Nephron progenitor cell (in vitro differentiated cells): Measurements from ENCODE around the gene RNU6-9.
A peak's percentile ranks its signal among the peaks of the same experiment; 100 is the strongest.

Experiments used
- DNase-seq: peaks from one replicate; pipeline ENCODE4 v3.0.0; 2021
- H3K27ac Mint-ChIP-seq: 2 replicates; pipeline ENCODE4 v1.8.0; 2021; ENCODE audit warnings: mild to moderate bottlenecking, moderate library complexity, mixed read lengths
- H3K27me3 Mint-ChIP-seq: 2 replicates; pipeline ENCODE4 v1.8.0; 2021; ENCODE audit warnings: mild to moderate bottlenecking, low read depth, mixed read lengths; ENCODE audit not compliant: poor library complexity
- H3K36me3 Mint-ChIP-seq: 2 replicates; pipeline ENCODE4 v1.8.0; 2021; ENCODE audit warnings: low read depth, mixed read lengths
- H3K4me1 Mint-ChIP-seq: 2 replicates; pipeline ENCODE4 v1.8.0; 2021; ENCODE audit warnings: mixed read lengths
- H3K4me3 Mint-ChIP-seq: 2 replicates; pipeline ENCODE4 v1.8.0; 2021; ENCODE audit warnings: mild to moderate bottlenecking, moderate library complexity, mixed read lengths
- H3K9me3 Mint-ChIP-seq: 2 replicates; pipeline ENCODE4 v1.8.0; 2021; ENCODE audit warnings: mild to moderate bottlenecking, moderate library complexity, mixed read lengths
- TF ChIP-seq, protein P1 (sequence below): fragments of 200-600 bp; sonication (generic); IDR thresholded peaks from 2 replicates; pipeline ENCODE4 v1.5.0; 2021; ENCODE audit warnings: antibody characterized with exemption

RNU6-9 gene

DNA sequence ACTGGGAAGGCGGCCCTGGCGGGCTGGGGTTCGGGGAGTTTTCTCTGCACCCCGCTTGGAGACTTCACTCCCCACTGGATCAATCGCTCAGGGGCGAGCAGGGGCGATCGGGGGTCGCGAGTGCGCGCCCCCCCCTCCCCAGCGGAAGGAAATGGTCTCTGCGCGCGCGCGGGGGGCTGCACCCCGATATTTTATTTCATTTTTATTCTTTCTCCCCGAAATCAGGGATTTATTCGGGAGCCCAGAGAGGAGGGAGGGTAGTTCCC is 33.0 kb downstream of the RNU6-9 start:
- peaks cover 20% of the 10 kb centered on the region for H3K4me1 Mint-ChIP-seq

DNA sequence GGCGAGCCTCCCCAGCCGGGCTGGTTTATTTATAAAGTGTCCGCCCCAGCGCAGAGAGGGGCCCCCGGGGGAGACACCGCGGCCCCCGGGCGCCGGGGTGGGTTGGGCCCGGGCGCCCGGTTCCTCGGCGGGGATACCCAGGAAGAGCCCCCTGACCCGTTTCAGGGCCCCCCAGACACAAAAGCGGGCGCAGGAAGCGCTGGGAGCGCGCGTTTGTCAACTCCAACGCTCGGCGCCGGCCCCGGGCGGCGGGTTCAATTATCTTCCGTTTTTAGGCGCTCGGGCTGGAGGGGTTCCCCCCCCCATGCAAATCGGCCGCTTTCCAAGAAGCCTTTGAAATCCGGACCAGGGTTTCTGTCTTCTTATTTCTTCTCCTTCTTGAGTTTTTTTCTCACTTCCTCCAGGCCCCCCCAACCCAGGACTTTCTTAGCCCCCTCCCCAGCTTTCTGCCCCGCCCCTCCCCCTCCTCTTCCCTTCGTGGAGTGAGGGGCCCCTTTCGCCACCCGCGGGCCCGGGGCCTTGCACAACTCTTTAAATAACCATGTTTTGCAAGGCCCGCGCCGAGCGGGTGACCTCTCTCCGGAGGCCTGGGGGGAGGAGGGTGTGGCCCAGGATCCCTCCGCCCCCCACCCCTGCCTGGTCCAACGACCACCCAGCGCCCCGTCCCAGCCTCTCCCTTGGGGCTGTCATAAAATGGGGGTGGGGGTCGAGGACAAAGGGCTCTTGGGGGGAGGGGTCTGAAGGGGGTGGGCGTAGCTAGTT is 33.5 kb downstream of the RNU6-9 start:
- peak overlapping the region; percentile 89 for H3K4me3 Mint-ChIP-seq
- H3K36me3 Mint-ChIP-seq, result peaks cover 14% of the 10 kb centered on the region
- peaks cover 19% of the 10 kb centered on the region for H3K4me1 Mint-ChIP-seq
- TF ChIP-seq, protein P1, sequence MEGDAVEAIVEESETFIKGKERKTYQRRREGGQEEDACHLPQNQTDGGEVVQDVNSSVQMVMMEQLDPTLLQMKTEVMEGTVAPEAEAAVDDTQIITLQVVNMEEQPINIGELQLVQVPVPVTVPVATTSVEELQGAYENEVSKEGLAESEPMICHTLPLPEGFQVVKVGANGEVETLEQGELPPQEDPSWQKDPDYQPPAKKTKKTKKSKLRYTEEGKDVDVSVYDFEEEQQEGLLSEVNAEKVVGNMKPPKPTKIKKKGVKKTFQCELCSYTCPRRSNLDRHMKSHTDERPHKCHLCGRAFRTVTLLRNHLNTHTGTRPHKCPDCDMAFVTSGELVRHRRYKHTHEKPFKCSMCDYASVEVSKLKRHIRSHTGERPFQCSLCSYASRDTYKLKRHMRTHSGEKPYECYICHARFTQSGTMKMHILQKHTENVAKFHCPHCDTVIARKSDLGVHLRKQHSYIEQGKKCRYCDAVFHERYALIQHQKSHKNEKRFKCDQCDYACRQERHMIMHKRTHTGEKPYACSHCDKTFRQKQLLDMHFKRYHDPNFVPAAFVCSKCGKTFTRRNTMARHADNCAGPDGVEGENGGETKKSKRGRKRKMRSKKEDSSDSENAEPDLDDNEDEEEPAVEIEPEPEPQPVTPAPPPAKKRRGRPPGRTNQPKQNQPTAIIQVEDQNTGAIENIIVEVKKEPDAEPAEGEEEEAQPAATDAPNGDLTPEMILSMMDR, result no peak
- peak; percentile 71 for DNase-seq
- H3K27ac Mint-ChIP-seq, result peak overlapping the region; percentile 59
- H3K27me3 Mint-ChIP-seq, result peaks cover 13% of the 10 kb centered on the region
- H3K9me3 Mint-ChIP-seq, result no peaks in the 10 kb centered on the region

More for the DNA sequence above, 33.0 kb downstream of the RNU6-9 start:
- peak overlapping the region; percentile 78 for H3K4me3 Mint-ChIP-seq
- TF ChIP-seq, protein P1, result no peak
- no peaks in the 10 kb centered on the region for H3K9me3 Mint-ChIP-seq
- no peak for DNase-seq
- H3K27ac Mint-ChIP-seq, result no peak overlapping the region
- peaks cover 18% of the 10 kb centered on the region for H3K27me3 Mint-ChIP-seq
- H3K36me3 Mint-ChIP-seq, result peaks cover 14% of the 10 kb centered on the region

DNA sequence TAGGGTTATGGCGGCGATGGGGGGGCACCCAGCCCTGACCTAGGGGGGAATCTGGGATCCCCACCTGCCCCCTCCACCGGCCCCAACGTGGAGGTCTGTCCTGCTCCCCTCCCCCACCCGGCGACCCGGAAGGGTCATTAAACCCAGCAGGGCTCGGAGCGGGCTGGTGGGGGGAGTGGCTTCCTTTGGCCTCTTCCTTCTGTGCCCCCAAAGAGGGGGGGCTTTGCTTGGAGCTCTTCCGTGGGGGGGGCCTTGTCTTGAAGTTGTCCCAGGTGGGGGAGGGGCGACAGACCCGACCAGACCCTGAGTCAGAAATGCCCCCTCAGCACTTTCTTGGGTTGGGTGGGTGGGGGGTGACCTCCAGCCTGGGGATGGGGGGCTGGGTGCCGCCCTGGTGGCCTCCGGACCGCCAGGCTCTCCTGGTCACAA is 34.1 kb downstream of the RNU6-9 start:
- H3K27ac Mint-ChIP-seq, result peak overlapping the region; percentile 45
- peaks cover 21% of the 10 kb centered on the region for H3K4me1 Mint-ChIP-seq
- H3K4me3 Mint-ChIP-seq, result peak overlapping the region; percentile 89
- H3K27me3 Mint-ChIP-seq, result peaks cover 7% of the 10 kb centered on the region
- TF ChIP-seq, protein P1, result no peak
- no peaks in the 10 kb centered on the region for H3K9me3 Mint-ChIP-seq
- peaks cover 14% of the 10 kb centered on the region for H3K36me3 Mint-ChIP-seq
- peak; percentile 75 for DNase-seq

DNA sequence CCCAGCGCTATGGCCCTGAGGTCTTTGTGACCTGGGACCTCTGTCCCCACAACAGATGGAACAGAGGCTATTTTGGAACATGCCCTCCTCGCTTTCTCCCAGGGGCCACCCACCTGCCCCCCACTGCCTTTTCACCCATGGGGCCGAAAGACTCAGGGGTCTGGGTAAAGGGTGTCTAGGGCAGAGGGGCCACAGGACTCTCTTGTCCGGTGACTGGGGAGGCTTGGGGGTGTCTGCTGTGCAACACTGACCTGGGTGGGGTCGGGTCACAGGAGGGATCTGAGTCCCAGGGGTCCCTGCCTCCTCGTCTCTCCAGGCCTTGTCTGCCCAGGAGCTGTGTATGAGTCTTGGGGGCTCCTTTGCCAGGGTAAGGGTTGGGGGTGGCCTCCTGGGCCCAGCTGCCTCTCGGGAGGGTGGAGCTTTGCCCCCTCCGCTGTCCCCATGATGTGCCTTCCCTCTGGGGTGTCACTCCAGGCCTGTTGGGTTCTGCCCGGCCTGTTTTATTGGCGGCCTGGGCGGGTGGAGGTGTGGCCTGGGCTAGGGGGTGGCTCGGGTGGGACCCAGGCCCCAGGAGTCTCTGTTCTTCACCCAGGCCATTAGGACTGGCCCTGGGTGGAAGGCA is 34.6 kb downstream of the RNU6-9 start:
- H3K9me3 Mint-ChIP-seq, result no peaks in the 10 kb centered on the region
- peaks cover 26% of the 10 kb centered on the region for H3K4me1 Mint-ChIP-seq
- H3K27ac Mint-ChIP-seq, result no peak overlapping the region
- DNase-seq, result peak; percentile 36
- H3K36me3 Mint-ChIP-seq, result peaks cover 14% of the 10 kb centered on the region
- peak overlapping the region; percentile 89 for H3K4me3 Mint-ChIP-seq
- peaks cover 5% of the 10 kb centered on the region for H3K27me3 Mint-ChIP-seq
- TF ChIP-seq, protein P1, result no peak

DNA sequence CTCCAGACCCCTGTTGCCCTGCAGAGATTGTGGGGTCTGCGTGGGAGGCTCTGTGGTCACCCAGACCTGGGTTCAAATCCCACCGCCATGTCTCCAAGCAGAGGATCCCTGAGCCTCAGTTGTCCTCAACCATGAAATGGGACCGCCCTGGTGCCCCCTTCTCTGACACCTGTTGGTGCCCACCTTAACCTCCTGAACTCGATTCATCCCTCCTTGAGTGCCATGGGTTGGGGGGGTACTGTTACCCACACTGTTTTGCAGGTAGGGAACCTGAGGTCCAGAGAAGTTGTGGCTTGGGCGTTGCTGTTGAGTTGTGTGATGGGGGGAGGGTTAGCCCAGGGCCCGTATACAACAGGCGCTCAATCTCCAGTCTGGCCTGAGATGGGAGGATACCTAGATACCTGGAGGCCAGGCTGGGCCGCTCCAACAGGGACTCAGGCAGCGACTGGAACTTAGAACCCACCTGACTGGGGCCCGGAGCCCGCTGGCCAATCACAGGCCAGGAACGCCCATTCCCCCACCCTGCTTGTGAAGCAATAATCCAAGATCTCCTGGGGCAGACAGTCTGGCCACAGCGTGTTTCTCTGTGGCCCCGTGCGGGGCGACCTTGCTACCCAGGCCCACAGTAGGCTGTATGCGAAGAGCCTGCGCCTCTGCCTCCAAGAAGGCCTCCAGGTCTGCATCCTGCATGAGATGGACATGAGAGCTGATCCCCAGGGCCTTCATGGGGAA is 35.4 kb downstream of the RNU6-9 start:
- H3K4me3 Mint-ChIP-seq, result no peak overlapping the region
- no peak overlapping the region for H3K27ac Mint-ChIP-seq
- peaks cover 23% of the 10 kb centered on the region for H3K4me1 Mint-ChIP-seq
- no peaks in the 10 kb centered on the region for H3K9me3 Mint-ChIP-seq
- H3K36me3 Mint-ChIP-seq, result peaks cover 14% of the 10 kb centered on the region
- peaks cover 5% of the 10 kb centered on the region for H3K27me3 Mint-ChIP-seq
- TF ChIP-seq, protein P1, result no peak
- no peak for DNase-seq
